ENCODE results near the gene PKN1.
"Not testable (repeated sequence)": the region's sequence is repeated elsewhere in the genome, so short reads cannot be mapped to it uniquely, and the experiment has no call there.

Gene PKN1

GRCh38 chr19:14492756-14493337 lies 59.7 kb downstream of the PKN1 start:
- no peak for DNase-seq

DNA sequence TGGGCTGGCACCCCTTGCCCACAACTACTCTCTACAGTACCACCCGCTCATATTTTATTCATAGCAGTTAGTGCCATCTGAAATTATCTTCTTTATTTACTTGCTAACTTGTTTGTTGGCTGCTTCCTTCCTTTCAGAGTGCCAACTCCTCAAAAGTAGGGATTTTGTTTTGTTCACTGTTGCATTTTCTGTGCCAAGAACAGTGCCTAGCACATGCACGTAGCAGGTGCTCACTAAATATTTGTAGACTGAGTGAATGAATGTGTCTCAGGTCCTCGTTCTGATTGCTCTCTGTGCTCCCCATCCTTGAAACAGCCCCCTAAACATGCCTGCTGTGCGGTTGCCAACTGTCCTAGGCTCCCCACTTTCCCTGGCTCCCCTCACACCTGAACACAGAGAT lies 61.3 kb downstream of the PKN1 start:
- DNase-seq: no peak

DNA sequence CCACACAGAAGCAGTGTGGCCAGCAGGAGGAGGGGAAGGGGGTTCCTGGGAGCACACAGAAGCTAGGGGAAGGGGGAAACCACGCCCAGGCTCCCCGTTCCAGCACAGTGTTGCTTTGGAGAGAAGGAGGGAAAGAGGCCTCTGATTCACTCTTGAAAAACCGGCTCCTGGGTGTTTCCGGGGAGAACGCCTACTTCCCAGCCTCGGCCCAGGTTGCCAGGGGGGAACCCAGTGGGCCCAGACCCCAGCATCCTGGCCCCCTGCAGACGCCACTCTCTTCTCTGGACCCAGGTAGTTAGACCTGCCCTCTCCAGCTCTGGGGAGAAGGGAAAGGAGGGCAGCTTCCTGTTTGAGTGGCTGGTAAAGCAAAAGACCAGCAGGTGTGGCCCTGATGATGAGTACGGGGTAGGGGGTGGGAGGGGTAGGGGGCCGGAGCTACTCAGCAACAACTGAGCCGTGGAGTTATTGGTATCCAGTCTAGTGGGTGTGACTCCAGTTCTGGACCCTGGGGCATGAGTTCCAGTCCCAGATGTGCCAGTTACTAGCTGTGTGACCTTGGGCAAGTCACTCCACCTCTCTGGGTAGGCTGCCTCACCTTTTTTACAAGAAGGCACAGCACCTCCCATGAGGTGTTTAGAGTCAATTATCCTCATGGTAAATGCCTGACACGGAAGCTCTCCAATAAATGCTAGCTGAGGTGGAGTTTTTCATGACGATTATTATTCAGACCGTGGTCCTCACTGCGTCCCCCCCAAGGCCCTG lies 62.0 kb downstream of the PKN1 start:
- DNase-seq: no peak

DNA sequence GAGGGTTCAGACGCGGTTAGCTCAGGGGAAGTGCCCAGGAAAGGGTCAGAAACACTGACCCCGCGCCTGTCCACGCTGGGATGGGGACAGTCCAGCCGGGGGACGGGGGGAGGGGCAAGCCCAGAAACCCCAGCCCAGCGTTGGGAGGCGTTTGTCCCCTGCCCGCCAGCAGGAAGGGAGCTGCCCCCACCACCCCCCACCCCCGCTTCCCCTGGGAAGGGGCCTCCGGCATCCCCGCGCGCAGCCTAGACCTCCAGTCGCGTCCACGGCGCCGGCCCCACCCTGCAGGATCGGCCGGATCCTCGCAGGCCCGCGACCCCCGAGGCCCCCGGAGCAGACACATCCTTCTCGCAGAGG lies 62.5 kb downstream of the PKN1 start:
- no peak for DNase-seq

- DNase-seq: peak; percentile 97 to 99
Measured at GRCh38 chr19:14496029-14496833, 63.1 kb downstream of the PKN1 start, which contains the start of gene GIPC1. TSS of gene GIPC1 (minus strand) at chr19:14496127. CDS start at chr19:14482976, 13,151 bp downstream.

GRCh38 chr19:14496834-14497227 lies 63.7 kb downstream of the PKN1 start:
- no peak for DNase-seq

DNA sequence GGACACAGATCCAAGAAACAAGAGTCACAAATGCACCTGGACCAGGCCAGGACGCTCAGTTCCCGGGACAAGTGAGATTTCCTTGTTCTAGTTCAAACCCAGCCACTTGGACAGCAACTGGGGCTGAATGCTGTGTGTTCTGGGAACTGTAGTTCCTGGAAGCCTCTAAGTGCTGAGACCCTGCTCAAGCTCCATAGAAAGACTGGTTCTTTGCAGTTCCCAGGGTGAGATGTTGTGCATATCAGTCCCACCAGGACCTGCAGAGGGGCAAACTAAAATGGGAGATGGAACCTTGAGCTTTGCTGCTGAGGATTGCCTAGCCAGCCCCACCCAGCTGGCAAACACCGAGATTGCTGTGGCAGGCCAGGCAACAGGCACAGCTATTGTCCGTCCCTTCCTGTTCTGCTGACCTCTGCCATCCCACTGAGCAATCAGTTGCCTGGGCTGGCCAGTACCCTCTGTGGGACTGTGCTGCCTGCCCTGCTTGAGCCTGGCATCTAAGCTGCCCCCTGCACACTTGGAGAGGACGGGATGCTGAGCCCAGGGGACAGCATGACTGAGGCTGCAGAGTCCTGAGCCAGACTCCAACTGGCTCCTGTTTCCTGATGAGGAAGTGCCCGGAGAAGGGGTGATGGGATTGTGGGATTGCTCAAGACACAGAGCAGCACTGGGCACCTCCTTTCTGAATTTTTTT lies 64.3 kb downstream of the PKN1 start:
- no peak for DNase-seq

GRCh38 chr19:14502334-14503092 lies 69.4 kb downstream of the PKN1 start:
- DNase-seq: no peak

DNA sequence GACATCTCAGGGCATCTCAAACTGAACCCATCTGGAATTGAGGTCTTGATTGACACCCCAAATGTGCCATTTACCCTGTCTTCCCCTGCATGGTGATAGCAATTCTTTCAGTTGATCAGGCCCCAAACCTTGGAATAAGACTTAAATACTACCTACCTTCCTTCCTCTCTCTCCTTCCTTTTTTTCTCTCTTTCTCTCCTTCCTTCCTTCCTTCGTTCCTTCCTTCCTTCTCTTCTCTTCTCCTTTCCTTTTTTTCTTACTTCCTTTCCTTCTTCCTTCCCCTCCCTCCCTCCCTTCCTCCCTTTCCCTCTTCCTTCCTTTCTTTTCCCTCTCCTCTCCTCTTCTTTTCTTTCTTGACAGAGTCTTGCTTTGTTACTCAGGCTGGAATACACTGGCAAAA lies 70.2 kb downstream of the PKN1 start:
- no peak for DNase-seq

GRCh38 chr19:14504575-14504974 lies 71.5 kb downstream of the PKN1 start:
- DNase-seq: not testable (repeated sequence)

GRCh38 chr19:14505488-14506239 lies 72.6 kb downstream of the PKN1 start:
- DNase-seq: no peak

DNA sequence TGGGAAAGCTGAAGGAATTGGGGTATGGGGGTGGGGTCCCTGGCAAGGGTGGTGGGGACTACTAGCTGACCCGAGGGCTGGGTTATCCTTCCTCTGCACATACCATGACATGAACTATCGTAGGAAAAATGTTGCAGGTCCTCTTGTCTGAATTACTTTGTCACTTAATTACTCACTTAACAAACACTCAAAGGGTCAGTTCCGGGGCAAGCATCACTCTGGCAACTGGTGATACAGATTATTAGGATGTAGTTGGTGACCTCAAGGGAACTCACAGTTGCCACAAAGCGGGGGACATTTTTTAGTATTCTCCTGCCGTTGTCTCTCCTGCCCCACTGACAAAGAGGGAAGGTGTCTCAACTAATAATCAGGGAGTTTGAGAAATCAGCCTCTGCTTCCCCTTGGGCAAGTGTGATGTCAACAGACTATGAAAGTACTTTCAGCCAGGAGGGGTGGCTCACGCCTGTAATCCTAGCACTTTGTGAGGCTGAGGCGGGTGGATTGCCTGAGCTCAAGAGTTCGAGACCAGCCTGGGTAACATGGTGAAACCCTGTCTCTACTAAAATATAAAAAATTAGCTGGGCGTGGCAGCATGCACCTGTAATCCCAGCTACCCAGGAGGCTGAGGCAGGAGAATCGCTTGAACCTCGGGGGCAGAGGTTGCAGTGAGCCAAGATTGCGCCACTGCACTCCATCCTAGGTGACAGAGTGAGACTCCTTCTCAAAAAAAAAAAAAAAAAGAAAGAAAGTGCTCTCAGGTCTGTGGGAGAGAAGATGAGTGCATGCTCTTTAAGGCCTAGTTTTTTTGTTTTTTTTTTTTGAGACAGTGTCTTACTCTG lies 74.8 kb downstream of the PKN1 start:
- DNase-seq: no peak

DNA sequence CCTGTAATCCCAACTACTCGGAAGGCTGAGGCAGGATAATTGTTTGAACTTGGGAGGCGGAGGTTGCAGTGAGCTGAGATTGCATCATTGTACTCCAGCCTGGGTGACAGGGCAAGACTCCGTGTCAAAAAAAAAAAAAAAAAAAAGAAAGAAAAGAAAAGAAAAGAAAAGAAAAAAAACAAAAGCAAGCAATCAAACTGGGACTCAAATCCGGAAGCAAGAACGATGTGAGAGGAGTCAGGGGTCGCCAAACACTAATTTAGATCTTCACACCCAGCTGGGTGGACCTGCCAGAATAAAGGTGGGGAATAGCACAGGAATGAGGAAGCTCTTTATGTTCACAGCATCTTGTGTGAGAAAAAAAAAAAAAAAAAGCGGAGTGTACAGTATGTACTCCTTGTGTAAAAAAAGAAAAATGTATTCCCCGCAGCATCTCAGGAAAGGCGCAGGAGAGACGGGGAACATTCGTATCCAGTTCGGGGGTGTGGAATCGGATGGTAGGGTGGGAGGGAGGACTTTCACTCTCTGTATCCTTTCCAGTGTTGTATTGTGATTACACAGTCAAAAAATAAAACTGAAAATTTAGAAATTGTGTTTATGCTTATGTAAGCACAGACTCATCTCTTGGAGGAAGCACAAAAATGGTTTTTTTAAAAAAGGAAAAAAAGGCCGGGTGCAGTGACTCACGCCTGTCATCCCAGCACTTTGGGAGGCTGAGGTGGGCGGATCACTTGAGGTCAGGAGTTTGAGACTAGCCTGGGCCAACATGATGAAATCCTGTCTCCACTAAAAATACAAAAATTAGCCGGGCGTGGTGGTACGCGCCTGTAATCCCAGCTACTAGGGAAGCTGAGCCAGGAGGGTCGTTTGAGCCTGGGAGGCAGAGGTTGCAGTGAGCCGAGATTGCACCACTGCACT lies 77.5 kb downstream of the PKN1 start:
- no peak for DNase-seq

DNA sequence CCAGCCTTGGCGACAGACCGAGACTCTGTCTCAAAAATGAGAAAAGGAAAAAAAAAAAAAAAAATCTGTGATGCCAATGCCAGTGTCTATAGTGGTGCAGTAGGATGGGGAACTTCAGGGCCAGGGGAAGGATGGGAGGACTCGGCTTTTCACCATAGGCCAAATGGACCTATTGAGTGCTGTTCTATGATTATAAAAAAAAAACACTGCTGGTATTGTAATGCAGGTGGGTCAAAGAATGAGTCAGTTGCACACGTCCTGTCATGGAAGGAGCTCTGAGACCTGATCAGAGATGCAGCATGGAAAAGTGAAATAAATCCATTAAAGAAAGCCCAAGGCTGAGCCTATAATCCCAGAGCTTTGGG lies 78.1 kb downstream of the PKN1 start:
- DNase-seq: no peak

GRCh38 chr19:14512406-14512961 lies 79.4 kb downstream of the PKN1 start:
- no peak for DNase-seq

- DNase-seq: no peak
Measured at GRCh38 chr19:14514215-14514863, 81.2 kb downstream of the PKN1 start.

DNA sequence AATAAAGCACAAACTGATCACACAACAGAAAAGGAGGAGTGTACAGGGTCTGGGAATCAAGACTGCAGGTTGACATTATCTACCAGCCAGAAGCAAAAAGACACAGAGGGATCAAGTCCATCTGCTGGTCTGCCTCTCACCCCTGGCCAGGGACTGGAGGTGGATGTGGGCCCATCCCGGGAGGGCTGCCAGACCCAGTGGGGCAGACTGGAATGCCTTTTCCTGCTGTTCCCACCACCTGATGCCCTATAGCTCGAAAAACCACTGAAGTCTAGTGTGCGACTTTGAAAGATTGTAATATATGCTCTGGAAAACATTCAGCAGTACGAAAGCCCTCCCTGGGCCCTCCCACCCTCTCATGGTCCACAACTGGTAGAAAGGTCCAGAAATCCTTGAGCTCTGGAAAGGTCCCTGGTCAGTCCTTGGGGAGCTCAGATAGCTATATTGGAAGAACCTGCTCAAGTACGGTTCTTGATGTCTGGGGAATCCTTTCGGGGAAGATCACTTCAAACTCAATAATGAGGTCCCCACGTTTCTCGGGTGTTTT lies 82.5 kb downstream of the PKN1 start:
- no peak for DNase-seq

DNA sequence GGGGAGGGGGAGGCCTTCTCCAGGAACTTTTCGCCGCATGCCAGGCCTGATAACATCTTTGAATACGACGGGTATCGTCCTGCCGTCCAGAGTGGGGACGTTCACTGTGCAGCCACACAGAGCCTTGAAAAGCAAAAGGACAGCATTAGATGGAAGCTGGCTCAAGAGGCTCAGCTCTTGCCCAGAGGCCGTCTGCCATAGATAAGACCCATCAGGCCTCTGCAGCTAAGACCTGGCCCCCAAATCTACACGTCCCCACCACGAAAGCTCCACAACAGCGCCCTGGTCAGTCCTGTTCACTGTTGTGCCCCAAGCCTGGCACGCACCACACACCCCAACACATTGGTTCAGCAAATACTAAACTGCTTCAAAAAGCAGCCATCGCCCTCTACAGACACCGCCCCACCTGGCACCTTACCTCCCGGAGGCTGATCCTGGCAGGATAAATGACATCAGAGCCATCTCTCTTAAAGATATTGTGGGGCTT lies 83.0 kb downstream of the PKN1 start:
- DNase-seq: no peak

All from NCI-H446 (cell line).